Measurements from ENCODE around the gene ZNF680.
A peak's percentile ranks its signal among the peaks of the same experiment; 100 is the strongest.
"Not testable (repeated sequence)": the region's sequence is repeated elsewhere in the genome, so short reads cannot be mapped to it uniquely, and the experiment has no call there.

The ZNF680 gene

GRCh38 chr7:64558781-64559180 is 4.1 kb downstream of the ZNF680 start:
- DNase-seq (ENCODE audit: insufficient read length, low spot score) (no peak), FAIRE-seq (no peak)
- TF ChIP-seq TAF1 (IDR thresholded peaks at IDR 0.05; ENCODE audit: low read depth, low read length): no peak
- no peak for TF ChIP-seq PAX5 (IDR thresholded peaks at IDR 0.05; ENCODE audit: insufficient read depth, low read length, severe bottlenecking)
- no peak for TF ChIP-seq POU2F2 (IDR thresholded peaks at IDR 0.05; ENCODE audit: low read depth, low read length)
- TF ChIP-seq SPI1 (IDR thresholded peaks at IDR 0.05; ENCODE audit: low read depth, low read length): no peak
- TF ChIP-seq POLR2AphosphoS5 (IDR thresholded peaks at IDR 0.05; ENCODE audit: low read depth, low read length): no peak
- TF ChIP-seq POLR2A (IDR thresholded peaks at IDR 0.05; ENCODE audit: low read depth, low read length): no peak

- DNase-seq (ENCODE audit: insufficient read length, low spot score) (no peak), FAIRE-seq (no peak)
- no peak for TF ChIP-seq POLR2AphosphoS5 (IDR thresholded peaks at IDR 0.05; ENCODE audit: low read depth, low read length)
Observed at GRCh38 chr7:64558323-64558705, 4.6 kb downstream of the ZNF680 start.

GRCh38 chr7:64557601-64558322 is 5.1 kb downstream of the ZNF680 start:
- TF ChIP-seq PAX5 (IDR thresholded peaks at IDR 0.05; ENCODE audit: insufficient read depth, low read length, severe bottlenecking) (no peak), POLR2AphosphoS5 (IDR thresholded peaks at IDR 0.05; ENCODE audit: low read depth, low read length) (no peak), SPI1 (IDR thresholded peaks at IDR 0.05; ENCODE audit: low read depth, low read length) (no peak), POU2F2 (IDR thresholded peaks at IDR 0.05; ENCODE audit: low read depth, low read length) (no peak), TAF1 (IDR thresholded peaks at IDR 0.05; ENCODE audit: low read depth, low read length) (no peak), POLR2A (IDR thresholded peaks at IDR 0.05; ENCODE audit: low read depth, low read length) (no peak)
- FAIRE-seq: no peak
- no peak for DNase-seq (ENCODE audit: insufficient read length, low spot score)

GRCh38 chr7:64555046-64555445 is 7.8 kb downstream of the ZNF680 start:
- DNase-seq (ENCODE audit: insufficient read length, low spot score): no peak
- no peak for FAIRE-seq

GRCh38 chr7:64554188-64554587 is 8.7 kb downstream of the ZNF680 start:
- FAIRE-seq; DNase-seq (ENCODE audit: insufficient read length, low spot score): not testable (repeated sequence)

More at GRCh38 chr7:64555046-64555445, 7.8 kb downstream of the ZNF680 start:
- TF ChIP-seq PAX5 (IDR thresholded peaks at IDR 0.05; ENCODE audit: insufficient read depth, low read length, severe bottlenecking): no peak

GRCh38 chr7:64551375-64552142 is 11.3 kb downstream of the ZNF680 start:
- no peak for DNase-seq (ENCODE audit: insufficient read length, low spot score)
- no peak for FAIRE-seq
- no peak for TF ChIP-seq TAF1 (IDR thresholded peaks at IDR 0.05; ENCODE audit: low read depth, low read length)
- no peak for TF ChIP-seq POLR2A (IDR thresholded peaks at IDR 0.05; ENCODE audit: low read depth, low read length)
- no peak for TF ChIP-seq POU2F2 (IDR thresholded peaks at IDR 0.05; ENCODE audit: low read depth, low read length)
- no peak for TF ChIP-seq PAX5 (IDR thresholded peaks at IDR 0.05; ENCODE audit: insufficient read depth, low read length, severe bottlenecking)
- no peak for TF ChIP-seq SPI1 (IDR thresholded peaks at IDR 0.05; ENCODE audit: low read depth, low read length)
- TF ChIP-seq POLR2AphosphoS5 (IDR thresholded peaks at IDR 0.05; ENCODE audit: low read depth, low read length): no peak

- DNase-seq (ENCODE audit: insufficient read length, low spot score): no peak
- FAIRE-seq: no peak
- no peak for TF ChIP-seq POLR2A (IDR thresholded peaks at IDR 0.05; ENCODE audit: low read depth, low read length)
- TF ChIP-seq SPI1 (IDR thresholded peaks at IDR 0.05; ENCODE audit: low read depth, low read length): peak; percentile 64
Observed at GRCh38 chr7:64544010-64544409, 18.9 kb downstream of the ZNF680 start.

GRCh38 chr7:64541438-64542359 is 21.2 kb downstream of the ZNF680 start:
- no peak for DNase-seq (ENCODE audit: insufficient read length, low spot score)
- FAIRE-seq: no peak
- TF ChIP-seq PAX5 (IDR thresholded peaks at IDR 0.05; ENCODE audit: insufficient read depth, low read length, severe bottlenecking) (no peak), TAF1 (IDR thresholded peaks at IDR 0.05; ENCODE audit: low read depth, low read length) (no peak), POLR2AphosphoS5 (IDR thresholded peaks at IDR 0.05; ENCODE audit: low read depth, low read length) (no peak), SPI1 (IDR thresholded peaks at IDR 0.05; ENCODE audit: low read depth, low read length) (no peak), POLR2A (IDR thresholded peaks at IDR 0.05; ENCODE audit: low read depth, low read length) (no peak), POU2F2 (IDR thresholded peaks at IDR 0.05; ENCODE audit: low read depth, low read length) (no peak)

GRCh38 chr7:64533756-64534155 is 29.1 kb downstream of the ZNF680 start:
- no peak for DNase-seq (ENCODE audit: insufficient read length, low spot score)
- FAIRE-seq: no peak
- no peak for TF ChIP-seq POLR2A (IDR thresholded peaks at IDR 0.05; ENCODE audit: low read depth, low read length)

GRCh38 chr7:64528770-64529169 is 34.1 kb downstream of the ZNF680 start:
- no peak for DNase-seq (ENCODE audit: insufficient read length, low spot score)
- TF ChIP-seq POLR2AphosphoS5 (IDR thresholded peaks at IDR 0.05; ENCODE audit: low read depth, low read length): no peak
- FAIRE-seq: no peak
